ENCODE data around the gene RBM4. TPM values are rescaled to one million over a fixed set of nuclear protein-coding genes. Genes with fewer than 3 reads are reported as not detected.
A peak's percentile ranks its signal among the peaks of the same experiment; 100 is the strongest.

The RBM4 gene
- total and polyA plus RNA-seq, 2 donors (not counting 1 experiment from before 2014, with no cell fraction given): 125 to 199 TPM

DNA sequence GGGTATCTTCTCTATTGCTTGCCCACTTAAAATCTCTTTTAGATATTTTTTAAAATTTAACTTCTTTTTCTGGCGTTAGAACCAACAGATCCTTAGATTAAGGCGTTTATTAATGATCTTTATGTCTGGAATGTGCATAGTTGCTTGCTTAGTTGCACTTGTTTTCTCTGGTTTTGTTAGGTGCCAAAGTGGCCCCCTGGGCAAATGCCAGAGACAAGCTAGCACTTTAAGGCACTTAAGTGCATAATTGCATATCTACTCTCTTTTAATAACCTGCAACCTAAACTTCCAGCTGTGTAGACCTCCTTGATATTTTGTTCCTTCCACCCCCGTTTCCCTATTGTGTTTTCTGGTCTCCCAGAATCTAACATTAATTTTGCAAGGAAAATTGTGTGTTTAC, 3.3 kb downstream of the RBM4 start:
- H3K4me3 ChIP-seq (ENCODE audit: control extremely low read depth in 1 of 5, extremely low read depth in 1 of 5, insufficient read depth in 1 of 5, low read depth in 2 of 5, low read length in 4 of 5): peak overlapping the region in 1 of 5 experiments; percentile 7
- no peaks in the 10 kb centered on the region for H3K27me3 ChIP-seq (replicated peaks in 1 of 4; ENCODE audit: control extremely low read depth in 1 of 4, control insufficient read depth in 3 of 4, insufficient read depth in 4 of 4, low read length in 3 of 4)
- TF ChIP-seq, protein P1, sequence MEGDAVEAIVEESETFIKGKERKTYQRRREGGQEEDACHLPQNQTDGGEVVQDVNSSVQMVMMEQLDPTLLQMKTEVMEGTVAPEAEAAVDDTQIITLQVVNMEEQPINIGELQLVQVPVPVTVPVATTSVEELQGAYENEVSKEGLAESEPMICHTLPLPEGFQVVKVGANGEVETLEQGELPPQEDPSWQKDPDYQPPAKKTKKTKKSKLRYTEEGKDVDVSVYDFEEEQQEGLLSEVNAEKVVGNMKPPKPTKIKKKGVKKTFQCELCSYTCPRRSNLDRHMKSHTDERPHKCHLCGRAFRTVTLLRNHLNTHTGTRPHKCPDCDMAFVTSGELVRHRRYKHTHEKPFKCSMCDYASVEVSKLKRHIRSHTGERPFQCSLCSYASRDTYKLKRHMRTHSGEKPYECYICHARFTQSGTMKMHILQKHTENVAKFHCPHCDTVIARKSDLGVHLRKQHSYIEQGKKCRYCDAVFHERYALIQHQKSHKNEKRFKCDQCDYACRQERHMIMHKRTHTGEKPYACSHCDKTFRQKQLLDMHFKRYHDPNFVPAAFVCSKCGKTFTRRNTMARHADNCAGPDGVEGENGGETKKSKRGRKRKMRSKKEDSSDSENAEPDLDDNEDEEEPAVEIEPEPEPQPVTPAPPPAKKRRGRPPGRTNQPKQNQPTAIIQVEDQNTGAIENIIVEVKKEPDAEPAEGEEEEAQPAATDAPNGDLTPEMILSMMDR (IDR thresholded peaks at IDR 0.05): no peak
- no peak for TF ChIP-seq EZH2 (IDR thresholded peaks at IDR 0.05; ENCODE audit: borderline replicate concordance, insufficient read depth, low read depth, low read length, poor library complexity, severe bottlenecking)
- H3K27ac Mint-ChIP-seq: no peak overlapping the region
- intact Hi-C loops (cut with micrococcal nuclease): no loop called here
- ChIA-PET CTCF (interaction anchor here (0.9 to 2.1 kb wide), 2 partner anchors 15 to 25 kb away, joined by 3 to 6 read pairs; partner anchors contain the start of gene RBM14), POLR2A (no interaction called here)
- no CpG with 5 or more reads among the region's 3 CpGs for WGBS (ENCODE audit: insufficient coverage)
- H3K9me3 ChIP-seq (ENCODE audit: control extremely low read depth in 1 of 3, control insufficient read depth in 2 of 3, insufficient read depth in 1 of 3, low read length in 2 of 3): no peaks in the 10 kb centered on the region
- peaks cover 4 to 70% of the 10 kb centered on the region in 2 experiments for H3K36me3 ChIP-seq (replicated peaks in 1 of 2; ENCODE audit: control extremely low read depth in 1 of 2, control insufficient read depth in 1 of 2, extremely low read depth in 1 of 2, insufficient read depth in 2 of 2, low read length in 1 of 2)
- peak overlapping the region; percentile 34 for H3K9ac ChIP-seq (ENCODE audit: low read length)
- H3K4me1 ChIP-seq (ENCODE audit: control insufficient read depth in 2 of 2, insufficient read depth in 2 of 2, low read length in 2 of 2): peaks cover 60 to 72% of the 10 kb centered on the region in 2 donors
- no peak for DNase-seq
- H2AFZ ChIP-seq (ENCODE audit: insufficient read depth, low read depth, low read length, poor library complexity, severe bottlenecking): no peak overlapping the region
- ATAC-seq (ENCODE audit: low read depth): no peak
- peak overlapping the region in 1 of 2 donors; percentile 35 for H3K27ac ChIP-seq (ENCODE audit: low read length in 2 of 2)
- peak overlapping the region; percentile 89 for H3K4me2 ChIP-seq (replicated peaks; ENCODE audit: low read depth, low read length, poor library complexity, severe bottlenecking)
- H3K9me3 Mint-ChIP-seq (ENCODE audit: insufficient read depth): no peaks in the 10 kb centered on the region
- H3K79me2 ChIP-seq (ENCODE audit: control insufficient read depth, insufficient read depth, low read length): peaks cover 98% of the 10 kb centered on the region
- peaks cover 86% of the 10 kb centered on the region for H3K4me1 Mint-ChIP-seq
- no peaks in the 10 kb centered on the region for H3K27me3 Mint-ChIP-seq
- peak overlapping the region; percentile 66 for H3K4me3 Mint-ChIP-seq
- H4K20me1 ChIP-seq (ENCODE audit: control insufficient read depth, insufficient read depth, low read length, poor library complexity, severe bottlenecking): peaks cover 93% of the 10 kb centered on the region

DNA sequence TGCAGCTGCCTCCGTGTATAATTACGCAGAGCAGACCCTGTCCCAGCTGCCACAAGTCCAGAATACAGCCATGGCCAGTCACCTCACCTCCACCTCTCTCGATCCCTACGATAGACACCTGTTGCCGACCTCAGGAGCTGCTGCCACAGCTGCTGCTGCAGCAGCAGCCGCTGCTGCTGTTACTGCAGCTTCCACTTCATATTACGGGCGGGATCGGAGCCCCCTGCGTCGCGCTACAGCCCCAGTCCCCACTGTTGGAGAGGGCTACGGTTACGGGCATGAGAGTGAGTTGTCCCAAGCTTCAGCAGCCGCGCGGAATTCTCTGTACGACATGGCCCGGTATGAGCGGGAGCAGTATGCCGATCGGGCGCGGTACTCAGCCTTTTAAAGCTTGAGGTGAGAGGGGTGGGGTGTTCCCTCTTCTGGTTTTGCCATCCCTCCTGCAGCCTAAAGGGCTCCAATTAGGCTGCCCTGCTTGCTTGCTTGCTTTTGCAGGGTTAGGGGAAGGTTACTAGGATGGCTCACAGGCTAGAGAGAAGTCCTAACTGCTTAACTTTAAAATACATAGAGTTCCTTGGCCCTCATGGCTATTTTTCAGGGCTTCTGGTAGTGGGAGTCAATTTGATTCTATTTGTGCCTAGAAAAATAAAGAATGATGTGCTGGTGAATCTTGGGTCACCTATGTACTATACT, 5.4 kb downstream of the RBM4 start:
- Histone ChIP-seq H3K27ac (ENCODE audit: low read length in 2 of 2) (no peak overlapping the region), H4K20me1 (ENCODE audit: control insufficient read depth, insufficient read depth, low read length, poor library complexity, severe bottlenecking) (peaks cover 96% of the 10 kb centered on the region), H3K4me3 (ENCODE audit: control extremely low read depth in 1 of 5, extremely low read depth in 1 of 5, insufficient read depth in 1 of 5, low read depth in 2 of 5, low read length in 4 of 5) (no peak overlapping the region), H3K9me3 (ENCODE audit: control extremely low read depth in 1 of 3, control insufficient read depth in 2 of 3, insufficient read depth in 1 of 3, low read length in 2 of 3) (no peaks in the 10 kb centered on the region), H3K36me3 (replicated peaks in 1 of 2; ENCODE audit: control extremely low read depth in 1 of 2, control insufficient read depth in 1 of 2, extremely low read depth in 1 of 2, insufficient read depth in 2 of 2, low read length in 1 of 2) (peaks cover 4 to 88% of the 10 kb centered on the region in 2 experiments), H3K9ac (ENCODE audit: low read length) (no peak overlapping the region), H3K27me3 (replicated peaks in 1 of 4; ENCODE audit: control extremely low read depth in 1 of 4, control insufficient read depth in 3 of 4, insufficient read depth in 4 of 4, low read length in 3 of 4) (no peaks in the 10 kb centered on the region), H3K4me1 (ENCODE audit: control insufficient read depth in 2 of 2, insufficient read depth in 2 of 2, low read length in 2 of 2) (peaks cover 51 to 59% of the 10 kb centered on the region in 2 donors), H3K4me2 (replicated peaks; ENCODE audit: low read depth, low read length, poor library complexity, severe bottlenecking) (no peak overlapping the region), H2AFZ (ENCODE audit: insufficient read depth, low read depth, low read length, poor library complexity, severe bottlenecking) (no peak overlapping the region), H3K79me2 (ENCODE audit: control insufficient read depth, insufficient read depth, low read length) (peaks cover 100% of the 10 kb centered on the region)
- intact Hi-C loops (cut with micrococcal nuclease): no loop called here
- ATAC-seq (ENCODE audit: low read depth): no peak
- CTCF ChIA-PET: interaction anchor here (0.6 to 0.7 kb wide), 2 partner anchors 33 to 408 kb away, joined by 4 to 5 read pairs; no protein-coding TSS in a partner anchor
- Mint-ChIP-seq H3K27ac (peak overlapping the region; percentile 11), H3K4me3 (no peak overlapping the region), H3K9me3 (ENCODE audit: insufficient read depth) (no peaks in the 10 kb centered on the region), H3K27me3 (no peaks in the 10 kb centered on the region), H3K4me1 (peaks cover 84% of the 10 kb centered on the region)
- no peak for DNase-seq
- TF ChIP-seq, protein P1 (IDR thresholded peaks at IDR 0.05): no peak
- TF ChIP-seq EZH2 (IDR thresholded peaks at IDR 0.05; ENCODE audit: borderline replicate concordance, insufficient read depth, low read depth, low read length, poor library complexity, severe bottlenecking): no peak
- WGBS (ENCODE audit: insufficient coverage): 98% methylated on average over 22 of the region's 24 CpGs
- POLR2A ChIA-PET: no interaction called here
